Endothelial cell (in vitro differentiated cells): Measurements from ENCODE around the gene NGEF. TPM values are rescaled to one million over a fixed set of nuclear protein-coding genes. Genes with fewer than 3 reads are reported as not detected.

Experiments used
- DNase-seq: peaks from one replicate; pipeline ENCODE4 v3.0.0; 2021; ENCODE audit warnings: low spot score
- H3K27ac Mint-ChIP-seq: one replicate; pipeline ENCODE4 v1.8.0; 2021; ENCODE audit warnings: mixed read lengths, inconsistent platforms; ENCODE audit not compliant: unreplicated experiment
- H3K27me3 Mint-ChIP-seq: one replicate; pipeline ENCODE4 v1.8.0; 2021; ENCODE audit warnings: mild to moderate bottlenecking, moderate library complexity, mixed read lengths, inconsistent platforms; ENCODE audit not compliant: unreplicated experiment
- H3K36me3 Mint-ChIP-seq: one replicate; pipeline ENCODE4 v1.8.0; 2021; ENCODE audit warnings: mild to moderate bottlenecking, low read depth, mixed read lengths, inconsistent platforms; ENCODE audit not compliant: unreplicated experiment
- H3K4me1 Mint-ChIP-seq: one replicate; pipeline ENCODE4 v1.8.0; 2021; ENCODE audit warnings: mild to moderate bottlenecking, mixed read lengths, inconsistent platforms; ENCODE audit not compliant: unreplicated experiment
- H3K4me3 Mint-ChIP-seq: one replicate; pipeline ENCODE4 v1.8.0; 2021; ENCODE audit warnings: mild to moderate bottlenecking, mixed read lengths, inconsistent platforms; ENCODE audit not compliant: unreplicated experiment
- H3K9me3 Mint-ChIP-seq: one replicate; pipeline ENCODE4 v1.8.0; 2021; ENCODE audit warnings: mixed read lengths, inconsistent platforms; ENCODE audit not compliant: unreplicated experiment
- total RNA-seq: library from RNA; stranded (reverse); fragmentation: NEBNext Ultra II Directional; extraction: Animal tissue kit (Norgen Biotek cat#: 25700); gene quantifications from one replicate; pipeline ENCODE4 v1.2.1, GENCODE V29; 2021; ENCODE audit not compliant: unreplicated experiment
- TF ChIP-seq, protein P1 (sequence below): fragments of 200-600 bp; sonication (generic); IDR thresholded peaks from one replicate; pipeline ENCODE4 v1.5.0; 2021; ENCODE audit warnings: antibody characterized with exemption; ENCODE audit not compliant: unreplicated experiment

Gene NGEF
- total RNA-seq, 1 donor from 2014 or later: 1.4 TPM

GRCh38 chr2:232941400-232941799 is 71.7 kb downstream of the NGEF start:
- TF ChIP-seq, protein P1, sequence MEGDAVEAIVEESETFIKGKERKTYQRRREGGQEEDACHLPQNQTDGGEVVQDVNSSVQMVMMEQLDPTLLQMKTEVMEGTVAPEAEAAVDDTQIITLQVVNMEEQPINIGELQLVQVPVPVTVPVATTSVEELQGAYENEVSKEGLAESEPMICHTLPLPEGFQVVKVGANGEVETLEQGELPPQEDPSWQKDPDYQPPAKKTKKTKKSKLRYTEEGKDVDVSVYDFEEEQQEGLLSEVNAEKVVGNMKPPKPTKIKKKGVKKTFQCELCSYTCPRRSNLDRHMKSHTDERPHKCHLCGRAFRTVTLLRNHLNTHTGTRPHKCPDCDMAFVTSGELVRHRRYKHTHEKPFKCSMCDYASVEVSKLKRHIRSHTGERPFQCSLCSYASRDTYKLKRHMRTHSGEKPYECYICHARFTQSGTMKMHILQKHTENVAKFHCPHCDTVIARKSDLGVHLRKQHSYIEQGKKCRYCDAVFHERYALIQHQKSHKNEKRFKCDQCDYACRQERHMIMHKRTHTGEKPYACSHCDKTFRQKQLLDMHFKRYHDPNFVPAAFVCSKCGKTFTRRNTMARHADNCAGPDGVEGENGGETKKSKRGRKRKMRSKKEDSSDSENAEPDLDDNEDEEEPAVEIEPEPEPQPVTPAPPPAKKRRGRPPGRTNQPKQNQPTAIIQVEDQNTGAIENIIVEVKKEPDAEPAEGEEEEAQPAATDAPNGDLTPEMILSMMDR: no peak
- no peaks in the 10 kb centered on the region for H3K36me3 Mint-ChIP-seq
- H3K4me3 Mint-ChIP-seq: no peak overlapping the region
- no peak overlapping the region for H3K27ac Mint-ChIP-seq
- no peaks in the 10 kb centered on the region for H3K4me1 Mint-ChIP-seq
- no peak for DNase-seq
- H3K9me3 Mint-ChIP-seq: no peaks in the 10 kb centered on the region
- peaks cover 2% of the 10 kb centered on the region for H3K27me3 Mint-ChIP-seq

DNA sequence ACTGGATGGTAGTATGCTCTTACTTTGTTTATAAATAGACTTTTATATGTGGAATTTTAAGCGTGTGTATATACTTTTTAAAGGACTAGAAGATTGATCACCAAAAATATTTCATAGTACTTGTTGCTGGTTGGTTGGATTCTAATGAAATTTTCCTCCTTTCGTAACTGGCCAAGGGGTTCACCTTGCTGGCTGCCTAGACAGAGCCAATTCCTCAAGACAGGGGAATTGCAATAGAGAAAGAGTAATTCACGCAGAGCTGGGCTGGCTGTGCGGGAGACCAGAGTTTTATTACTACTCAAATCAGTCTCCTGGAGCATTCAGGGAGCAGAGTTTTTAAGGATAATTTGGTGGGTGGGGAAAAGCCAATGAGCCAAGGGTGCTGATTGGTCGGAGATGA is 72.3 kb downstream of the NGEF start:
- H3K36me3 Mint-ChIP-seq: no peaks in the 10 kb centered on the region
- TF ChIP-seq, protein P1: no peak
- H3K27ac Mint-ChIP-seq: no peak overlapping the region
- H3K4me1 Mint-ChIP-seq: no peaks in the 10 kb centered on the region
- H3K4me3 Mint-ChIP-seq: no peak overlapping the region
- no peak for DNase-seq
- H3K9me3 Mint-ChIP-seq: no peaks in the 10 kb centered on the region
- peaks cover 2% of the 10 kb centered on the region for H3K27me3 Mint-ChIP-seq

DNA sequence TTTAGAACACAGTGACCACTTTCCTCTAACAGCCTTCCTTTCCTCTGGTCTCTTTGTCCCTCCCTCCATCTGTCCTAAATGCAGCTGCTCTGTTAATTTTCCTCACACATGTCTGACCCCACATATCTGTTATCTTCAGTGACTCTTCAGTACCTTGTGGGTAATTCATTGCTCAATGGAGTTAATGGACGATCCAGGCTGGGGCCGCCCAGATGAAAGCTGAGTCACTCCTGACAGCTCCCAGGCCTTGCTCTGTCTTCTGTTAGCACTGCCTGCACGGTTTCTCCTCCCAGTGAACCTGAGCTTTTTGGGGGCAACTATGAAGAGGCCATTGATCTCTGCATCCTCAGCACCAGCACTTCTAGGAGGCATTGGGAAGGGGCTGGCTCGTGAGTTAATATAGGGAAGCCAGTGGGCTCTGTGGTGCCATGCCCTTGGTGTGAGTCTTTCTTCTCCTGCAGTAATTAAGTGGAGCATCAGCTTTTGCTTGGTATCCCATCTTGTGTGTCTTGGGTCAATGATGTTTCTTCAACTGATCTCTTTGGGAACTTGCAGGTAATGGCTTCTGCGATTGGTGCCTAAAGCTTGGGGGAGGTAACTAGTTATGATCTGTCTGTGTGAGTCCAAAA is 75.7 kb downstream of the NGEF start:
- no peak for DNase-seq
- peaks cover 2% of the 10 kb centered on the region for H3K27me3 Mint-ChIP-seq
- no peak overlapping the region for H3K27ac Mint-ChIP-seq
- no peaks in the 10 kb centered on the region for H3K9me3 Mint-ChIP-seq
- no peak overlapping the region for H3K4me3 Mint-ChIP-seq
- H3K4me1 Mint-ChIP-seq: no peaks in the 10 kb centered on the region
- no peaks in the 10 kb centered on the region for H3K36me3 Mint-ChIP-seq
- TF ChIP-seq, protein P1: no peak

DNA sequence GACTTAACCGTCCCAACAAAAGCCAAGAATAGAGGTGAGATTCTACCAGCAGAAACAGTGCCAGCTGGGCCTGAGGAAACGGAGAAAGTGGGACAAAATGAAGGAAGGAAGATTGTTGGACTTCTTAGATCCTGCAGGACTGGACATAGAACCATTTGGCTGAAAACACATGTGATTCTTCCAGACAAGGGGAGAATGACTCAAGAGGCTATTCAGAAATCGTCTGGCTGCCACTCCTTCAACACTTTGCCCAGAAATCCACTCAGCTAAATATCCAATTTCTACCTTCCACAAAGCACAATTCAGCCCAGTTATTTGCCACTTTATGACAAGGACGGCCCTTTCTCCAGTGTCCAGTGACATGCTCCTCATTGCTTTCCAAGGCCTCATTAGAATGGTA is 81.4 kb downstream of the NGEF start:
- Mint-ChIP-seq H3K27ac (no peak overlapping the region), H3K27me3 (peaks cover 11% of the 10 kb centered on the region), H3K9me3 (no peaks in the 10 kb centered on the region), H3K4me1 (peaks cover 2% of the 10 kb centered on the region), H3K36me3 (peaks cover 7% of the 10 kb centered on the region), H3K4me3 (no peak overlapping the region)
- TF ChIP-seq, protein P1: no peak
- DNase-seq: no peak

GRCh38 chr2:232930059-232930400 is 83.0 kb downstream of the NGEF start:
- no peak overlapping the region for H3K27ac Mint-ChIP-seq
- H3K4me3 Mint-ChIP-seq: no peak overlapping the region
- TF ChIP-seq, protein P1: no peak
- H3K27me3 Mint-ChIP-seq: peaks cover 18% of the 10 kb centered on the region
- H3K36me3 Mint-ChIP-seq: peaks cover 7% of the 10 kb centered on the region
- H3K4me1 Mint-ChIP-seq: peaks cover 7% of the 10 kb centered on the region
- no peak for DNase-seq
- no peaks in the 10 kb centered on the region for H3K9me3 Mint-ChIP-seq
